Activated T-cell treated with anti-CD3 and anti-CD28 coated beads, Interleukin-2, amount 50 U/mL, for 72 hours (primary cell): ENCODE measurements around the gene IRS2. TPM values are rescaled to one million over a fixed set of nuclear protein-coding genes. Genes with fewer than 3 reads are reported as not detected.
"Not testable (repeated sequence)": the region's sequence is repeated elsewhere in the genome, so short reads cannot be mapped to it uniquely, and the experiment has no call there.

Experiments
- ATAC-seq, 2 donors: fragments of 150-1000 bp; cut with Tn5 transposase; replicated peaks in 1 of 2; 2 replicates each; pipeline ENCODE4 v1.10.0; 2021; ENCODE audit warnings: moderate library complexity in 2 of 2, mild to moderate bottlenecking in 1 of 2
- DNase-seq, 2 donors: peaks; one replicate each; pipeline ENCODE4 v3.0.0; 2021 to 2022; ENCODE audit warnings: mixed read lengths in 1 of 2
- H3K27ac Mint-ChIP-seq: one replicate; pipeline ENCODE4 v1.8.0; 2022; ENCODE audit warnings: mild to moderate bottlenecking, moderate library complexity, mixed read lengths
- H3K27me3 Mint-ChIP-seq: one replicate; pipeline ENCODE4 v1.8.0; 2022; ENCODE audit warnings: low read depth, mixed read lengths
- H3K36me3 Mint-ChIP-seq, 2 donors: one replicate each; pipeline ENCODE4 v1.8.0; 2022; ENCODE audit warnings: mixed read lengths in 2 of 2, mild to moderate bottlenecking in 1 of 2; ENCODE audit not compliant: insufficient read depth in 2 of 2
- H3K4me1 Mint-ChIP-seq: one replicate; pipeline ENCODE4 v1.8.0; 2022; ENCODE audit warnings: low read depth, mixed read lengths
- H3K4me3 Mint-ChIP-seq, 2 donors: one replicate each; pipeline ENCODE4 v1.8.0; 2022; ENCODE audit warnings: mild to moderate bottlenecking in 2 of 2, mixed read lengths in 2 of 2, moderate library complexity in 2 of 2
- H3K9me3 Mint-ChIP-seq, 2 donors: one replicate each; pipeline ENCODE4 v1.8.0; 2022; ENCODE audit warnings: mixed read lengths in 2 of 2
- total RNA-seq, 2 donors: library from RNA; stranded (reverse); gene quantifications; one replicate each; pipeline ENCODE4 v1.2.3, GENCODE V29; 2022

The IRS2 gene
- total RNA-seq, 2 donors from 2014 or later: 5.4 to 5.6 TPM

GRCh38 chr13:109737046-109737573, 49.3 kb downstream of the IRS2 start:
- H3K27ac Mint-ChIP-seq: no peak overlapping the region
- ATAC-seq: no peak

GRCh38 chr13:109735436-109735966, 50.9 kb downstream of the IRS2 start:
- peaks cover 10% of the 10 kb centered on the region for H3K27me3 Mint-ChIP-seq
- H3K9me3 Mint-ChIP-seq: no peaks in the 10 kb centered on the region
- H3K36me3 Mint-ChIP-seq: no peaks in the 10 kb centered on the region
- H3K4me1 Mint-ChIP-seq: no peaks in the 10 kb centered on the region
- DNase-seq (no peak), ATAC-seq (no peak)
- no peak overlapping the region for H3K27ac Mint-ChIP-seq
- H3K4me3 Mint-ChIP-seq: no peak overlapping the region

More at GRCh38 chr13:109737046-109737573, 49.3 kb downstream of the IRS2 start:
- H3K4me1 Mint-ChIP-seq: no peaks in the 10 kb centered on the region
- DNase-seq: no peak
- no peak overlapping the region for H3K4me3 Mint-ChIP-seq
- no peaks in the 10 kb centered on the region for H3K36me3 Mint-ChIP-seq
- no peaks in the 10 kb centered on the region for H3K9me3 Mint-ChIP-seq
- peaks cover 7% of the 10 kb centered on the region for H3K27me3 Mint-ChIP-seq

DNA sequence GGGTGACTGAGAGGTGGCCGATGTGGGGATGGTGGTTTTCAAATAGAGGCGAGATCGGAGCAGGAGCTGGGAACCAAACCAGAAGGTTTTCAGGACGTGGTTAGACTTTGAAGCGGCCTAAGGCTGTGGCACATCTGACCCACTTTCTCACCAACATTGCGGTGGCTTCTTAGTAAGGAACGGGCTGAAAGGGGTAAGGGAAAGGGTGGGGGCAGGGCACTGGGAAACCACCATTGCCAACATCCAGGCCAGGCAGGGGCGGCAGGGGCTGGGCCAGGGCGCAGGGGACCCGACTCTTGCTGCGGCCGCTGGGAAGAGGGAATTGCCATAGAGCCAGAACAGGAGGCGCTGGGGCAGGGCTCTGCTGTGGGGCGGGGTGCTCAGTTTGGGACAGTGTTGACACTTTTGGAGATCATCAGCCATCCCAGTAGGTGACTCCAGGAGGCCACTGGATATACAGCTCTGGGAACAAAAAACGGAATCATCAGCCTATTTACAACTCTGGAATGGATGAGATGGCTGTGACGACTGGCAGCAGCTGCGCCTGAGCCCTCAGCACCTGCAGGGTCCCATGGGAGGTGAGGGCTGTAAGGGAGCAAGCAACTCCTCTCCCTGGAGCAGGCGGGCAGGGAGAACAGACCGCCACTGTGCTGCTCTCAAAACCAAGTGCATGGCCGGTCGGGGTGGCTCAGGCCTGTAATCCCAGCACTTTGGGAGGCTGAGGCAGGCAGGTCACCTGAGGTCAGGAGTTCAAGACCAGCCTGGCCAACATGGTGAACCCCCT, 52.2 kb downstream of the IRS2 start:
- Mint-ChIP-seq H3K4me1 (no peaks in the 10 kb centered on the region), H3K9me3 (no peaks in the 10 kb centered on the region), H3K27me3 (peaks cover 18% of the 10 kb centered on the region), H3K27ac (no peak overlapping the region), H3K36me3 (no peaks in the 10 kb centered on the region), H3K4me3 (no peak overlapping the region)
- DNase-seq: no peak
- no peak for ATAC-seq

- no peaks in the 10 kb centered on the region for H3K4me1 Mint-ChIP-seq
- no peak overlapping the region for H3K27ac Mint-ChIP-seq
- ATAC-seq (no peak), DNase-seq (no peak)
- no peaks in the 10 kb centered on the region for H3K36me3 Mint-ChIP-seq
- no peak overlapping the region for H3K4me3 Mint-ChIP-seq
- no peaks in the 10 kb centered on the region for H3K9me3 Mint-ChIP-seq
- peaks cover 19% of the 10 kb centered on the region for H3K27me3 Mint-ChIP-seq
Measured at GRCh38 chr13:109733550-109733949, 52.8 kb downstream of the IRS2 start.

DNA sequence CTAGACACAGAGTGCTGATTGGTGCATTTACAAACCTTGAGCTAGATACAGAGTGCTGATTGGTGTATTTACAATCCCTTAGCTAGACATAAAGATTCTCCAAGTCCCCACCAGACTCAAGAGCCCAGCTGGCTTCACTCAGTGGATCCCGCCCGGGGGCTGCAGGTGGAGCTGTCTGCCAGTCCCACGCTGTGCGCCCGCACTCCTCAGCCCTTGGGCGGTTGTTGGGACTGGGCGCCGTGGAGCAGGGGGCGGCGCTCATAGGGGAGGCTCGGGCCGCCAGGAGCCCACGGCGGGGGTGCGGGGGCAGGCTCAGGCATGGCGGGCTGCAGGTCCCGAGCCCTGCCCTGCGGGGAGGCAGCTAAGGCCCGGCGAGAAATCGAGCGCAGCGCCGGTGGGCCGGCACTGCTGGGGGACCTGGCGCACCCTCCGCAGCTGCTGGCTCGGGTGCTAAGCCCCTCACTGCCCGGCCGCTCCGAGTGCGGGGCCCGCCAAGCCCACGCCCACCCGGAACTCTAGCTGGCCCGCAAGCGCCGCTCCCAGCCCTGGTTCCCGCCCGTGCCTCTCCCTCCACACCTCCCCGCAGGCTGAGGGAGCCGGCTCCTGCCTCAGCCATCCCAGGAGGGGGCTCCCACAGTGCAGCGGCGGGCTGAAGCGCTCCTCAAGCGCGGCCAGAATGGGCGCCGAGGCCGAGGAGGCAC, 53.8 kb downstream of the IRS2 start:
- not testable (repeated sequence) for H3K9me3 Mint-ChIP-seq, H3K4me3 Mint-ChIP-seq, H3K4me1 Mint-ChIP-seq, DNase-seq, H3K27ac Mint-ChIP-seq, ATAC-seq, H3K36me3 Mint-ChIP-seq
- H3K27me3 Mint-ChIP-seq: peaks cover 19% of the 10 kb centered on the region

DNA sequence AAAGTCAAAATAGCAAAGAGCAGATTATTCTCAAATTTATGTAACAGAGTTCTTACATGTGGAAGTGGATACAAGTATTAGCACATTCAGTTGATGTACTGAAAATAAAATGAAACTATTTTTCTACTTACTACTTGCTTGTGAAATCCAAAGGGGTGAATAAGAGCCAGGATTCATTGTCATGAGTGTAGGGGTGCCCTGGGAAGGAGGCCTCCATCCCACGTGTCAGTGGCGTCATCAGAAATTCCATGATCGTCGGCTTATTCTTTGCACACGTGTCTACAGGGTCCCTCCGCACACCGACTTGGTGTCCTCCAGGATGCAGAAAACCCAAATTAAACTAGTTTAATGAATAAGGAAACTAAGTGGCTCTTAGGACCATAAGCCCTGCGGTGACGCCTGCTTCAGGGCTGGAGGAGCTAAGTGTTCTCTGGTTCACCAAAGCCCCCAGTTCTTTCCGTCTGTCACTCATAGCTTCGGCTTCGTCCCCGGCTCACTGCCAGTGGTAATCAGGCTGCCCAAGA, 55.5 kb downstream of the IRS2 start:
- no peak for DNase-seq
- H3K36me3 Mint-ChIP-seq: no peaks in the 10 kb centered on the region
- H3K4me1 Mint-ChIP-seq: no peaks in the 10 kb centered on the region
- no peak overlapping the region for H3K4me3 Mint-ChIP-seq
- peaks cover 19% of the 10 kb centered on the region for H3K27me3 Mint-ChIP-seq
- no peaks in the 10 kb centered on the region for H3K9me3 Mint-ChIP-seq
- no peak overlapping the region for H3K27ac Mint-ChIP-seq
- ATAC-seq: no peak

DNA sequence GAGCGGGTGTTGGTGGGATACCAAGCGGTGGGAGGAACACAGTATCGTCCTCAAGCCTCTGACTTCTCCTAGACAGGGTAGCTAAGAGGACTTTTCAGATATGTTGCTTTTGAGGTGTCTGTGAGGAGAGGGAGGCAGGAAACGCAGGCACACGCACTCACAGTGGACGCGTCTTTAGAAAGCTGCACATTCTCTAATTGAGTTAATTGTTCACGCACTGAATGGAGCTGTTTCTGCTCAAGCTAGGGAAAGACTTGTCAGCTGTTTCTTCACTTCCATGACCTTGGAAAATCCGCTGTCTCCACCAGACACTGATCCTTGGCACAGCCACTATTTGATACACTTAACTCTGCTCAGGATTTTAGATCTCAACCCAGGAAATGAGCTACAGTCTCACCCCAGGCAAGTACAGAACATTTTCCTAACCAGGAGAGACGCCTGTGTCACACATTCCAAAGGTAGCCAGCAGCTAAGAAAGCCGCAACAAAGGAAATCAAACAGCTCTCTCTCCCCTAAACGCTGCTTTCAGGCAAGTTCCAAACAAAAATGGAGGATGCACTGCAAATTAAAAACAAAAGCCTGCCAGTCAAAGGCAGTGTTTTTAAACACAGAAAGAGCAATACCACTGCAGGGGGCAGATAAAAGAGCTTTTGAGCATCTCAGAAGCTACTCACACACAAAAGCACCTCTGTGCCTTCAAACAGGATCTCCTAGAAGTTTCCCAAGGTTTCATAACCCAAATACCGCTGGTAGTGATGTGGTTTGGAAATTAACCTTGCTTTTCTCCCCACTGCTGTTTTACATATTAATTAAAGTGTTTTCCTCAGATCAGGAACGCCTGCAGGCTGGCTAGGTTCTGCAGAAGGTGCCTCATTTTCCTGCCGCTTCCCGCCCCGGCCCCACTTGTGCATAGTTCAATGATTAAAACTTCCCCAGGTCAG, 57.3 kb downstream of the IRS2 start:
- DNase-seq (no peak), ATAC-seq (no peak)
- Mint-ChIP-seq H3K36me3 (no peaks in the 10 kb centered on the region), H3K4me3 (no peak overlapping the region), H3K27me3 (peaks cover 27% of the 10 kb centered on the region), H3K4me1 (no peaks in the 10 kb centered on the region), H3K27ac (no peak overlapping the region), H3K9me3 (no peaks in the 10 kb centered on the region)

GRCh38 chr13:109728061-109728460, 58.3 kb downstream of the IRS2 start:
- ATAC-seq (no peak), DNase-seq (no peak)
- Mint-ChIP-seq H3K9me3 (no peaks in the 10 kb centered on the region), H3K27me3 (peaks cover 21% of the 10 kb centered on the region), H3K27ac (no peak overlapping the region), H3K36me3 (no peaks in the 10 kb centered on the region), H3K4me3 (no peak overlapping the region), H3K4me1 (no peaks in the 10 kb centered on the region)

GRCh38 chr13:109727251-109727650, 59.1 kb downstream of the IRS2 start:
- ATAC-seq (no peak), DNase-seq (no peak)
- Mint-ChIP-seq H3K4me3 (no peak overlapping the region), H3K36me3 (no peaks in the 10 kb centered on the region), H3K27ac (no peak overlapping the region), H3K9me3 (no peaks in the 10 kb centered on the region), H3K27me3 (peaks cover 21% of the 10 kb centered on the region), H3K4me1 (no peaks in the 10 kb centered on the region)

GRCh38 chr13:109725995-109726637, 60.3 kb downstream of the IRS2 start:
- Mint-ChIP-seq H3K36me3 (no peaks in the 10 kb centered on the region), H3K27ac (no peak overlapping the region)
- DNase-seq: no peak

GRCh38 chr13:109725297-109725696, 61.1 kb downstream of the IRS2 start:
- H3K27me3 Mint-ChIP-seq: peaks cover 24% of the 10 kb centered on the region

More at GRCh38 chr13:109725995-109726637, 60.3 kb downstream of the IRS2 start:
- peaks cover 16% of the 10 kb centered on the region for H3K27me3 Mint-ChIP-seq
- H3K4me1 Mint-ChIP-seq: no peaks in the 10 kb centered on the region
- no peak for ATAC-seq
- H3K4me3 Mint-ChIP-seq: no peak overlapping the region
- no peaks in the 10 kb centered on the region for H3K9me3 Mint-ChIP-seq

DNA sequence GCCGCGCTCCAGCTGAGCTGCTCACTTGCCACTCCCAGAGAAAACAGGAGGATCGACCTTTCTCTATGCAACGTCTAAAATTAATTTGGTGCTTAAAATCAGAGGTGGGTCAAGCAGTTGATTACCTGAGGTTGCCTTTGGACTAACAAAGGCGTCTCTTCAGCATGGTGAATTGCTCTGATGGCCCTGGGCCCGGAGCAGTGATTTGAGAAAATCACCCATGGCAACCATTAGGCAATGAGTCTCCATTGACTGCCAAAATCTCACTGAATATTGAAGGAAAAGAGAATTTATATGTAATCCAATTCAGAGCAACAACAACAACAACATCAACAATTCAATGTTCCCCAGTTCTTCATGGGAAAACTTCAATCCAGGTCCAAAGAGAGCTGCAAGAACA, 61.8 kb downstream of the IRS2 start:
- no peak overlapping the region for H3K27ac Mint-ChIP-seq
- H3K4me1 Mint-ChIP-seq: no peaks in the 10 kb centered on the region
- DNase-seq (no peak), ATAC-seq (no peak)
- no peaks in the 10 kb centered on the region for H3K36me3 Mint-ChIP-seq
- peaks cover 26% of the 10 kb centered on the region for H3K27me3 Mint-ChIP-seq
- no peaks in the 10 kb centered on the region for H3K9me3 Mint-ChIP-seq
- no peak overlapping the region for H3K4me3 Mint-ChIP-seq

More at GRCh38 chr13:109725297-109725696, 61.1 kb downstream of the IRS2 start:
- Mint-ChIP-seq H3K27ac (no peak overlapping the region), H3K4me1 (no peaks in the 10 kb centered on the region), H3K9me3 (no peaks in the 10 kb centered on the region), H3K36me3 (no peaks in the 10 kb centered on the region), H3K4me3 (no peak overlapping the region)
- no peak for DNase-seq
- ATAC-seq: no peak
